ENCODE results near the gene TGM2. TPM values are rescaled to one million over a fixed set of nuclear protein-coding genes. Genes with fewer than 3 reads are reported as not detected.

The TGM2 gene
- total and polyA plus RNA-seq, 9 of the 15 experiments (the other 6 are each of a cell fraction or from before 2014, with no cell fraction given): 5.5 to 78.5 (median 37.6) TPM

- POLR2A ChIA-PET: interaction anchor here (0.6 to 3.4 kb wide), 6 partner anchors 8 to 622 kb away, joined by 3 to 14 read pairs (median 4); no protein-coding TSS in a partner anchor
These were observed 35.7 kb downstream of the TGM2 start for GRCh38 chr20:38129248-38129865.

GRCh38 chr20:38128691-38129090, 36.4 kb downstream of the TGM2 start:
- intact Hi-C loops (cut with micrococcal nuclease) (no loop called here), in situ Hi-C loops (cut with MboI) (no loop called here)
- Histone ChIP-seq H4K20me1 (replicated peaks; ENCODE audit: control insufficient read depth, insufficient read depth, low read length) (no peaks in the 10 kb centered on the region), H3K4me2 (ENCODE audit: insufficient read depth, low read length) (no peak overlapping the region), H3K9ac (ENCODE audit: insufficient read depth in 1 of 2, low read depth in 2 of 2, low read length in 2 of 2) (peak overlapping the region; percentile 22 to 63; a peak in 2 of 4 replicates), H3K27me3 (ENCODE audit: control insufficient read depth in 2 of 2, insufficient read depth in 2 of 2, low read length in 2 of 2) (no peaks in the 10 kb centered on the region), H3K9me3 (replicated peaks; ENCODE audit: control insufficient read depth, insufficient read depth, low read depth, low read length) (no peaks in the 10 kb centered on the region), H3K36me3 (ENCODE audit: control insufficient read depth, insufficient read depth, low read length) (peaks cover 29% of the 10 kb centered on the region; the same call in 2 of the 3 replicates), H3K9me1 (ENCODE audit: control insufficient read depth, insufficient read depth, low read length) (no peaks in the 10 kb centered on the region), H2AFZ (ENCODE audit: low read depth, low read length) (no peak overlapping the region), H3K27ac (ENCODE audit: extremely low read depth, low read depth, low read length) (no peak overlapping the region; the same call in 1 of the 3 replicates), H3K4me1 (replicated peaks in 1 of 2; ENCODE audit: control insufficient read depth in 2 of 2, insufficient read depth in 2 of 2, low read length in 2 of 2) (peaks cover 38 to 39% of the 10 kb centered on the region in 2 experiments), H3K79me2 (ENCODE audit: control insufficient read depth, insufficient read depth, low read length) (no peaks in the 10 kb centered on the region), H3K4me3 (no peak overlapping the region)
- CTCF ChIA-PET (ENCODE audit: low intra/inter-chr PET ratio): no interaction called here
- no peak for ATAC-seq
- POLR2A ChIA-PET: interaction anchor here (0.8 to 3.4 kb wide), 3 partner anchors 8 to 33 kb away, joined by 3 to 13 read pairs (median 3); no protein-coding TSS in a partner anchor
- TSS peak; percentile 54 for BruUV-seq (replicated peaks)
- no peak for FAIRE-seq
- 80% methylated on average over 2 of the region's 2 CpGs for WGBS (ENCODE audit: insufficient coverage, low coverage, missing lambda C conversion rate)
- no peak for DNase-seq (ENCODE audit: extremely low read depth in 1 of 4, low spot score in 3 of 4)
- no peak for TF ChIP-seq ZFP30 (CRISPR knock-in tag; IDR thresholded peaks at IDR 0.05; ENCODE audit: borderline replicate concordance)
- TF ChIP-seq ZBTB17 (CRISPR knock-in tag; IDR thresholded peaks at IDR 0.05): no peak
- TF ChIP-seq POLR3A (IDR thresholded peaks at IDR 0.05; ENCODE audit: borderline replicate concordance, extremely low read depth, insufficient read depth, insufficient read length): no peak
- TF ChIP-seq PCBP1 (IDR thresholded peaks at IDR 0.05; ENCODE audit: low read depth, low read length, poor library complexity, severe bottlenecking): no peak
- no peak for TF ChIP-seq FOXK1 (CRISPR knock-in tag; IDR thresholded peaks at IDR 0.05; ENCODE audit: borderline replicate concordance)
- no peak for TF ChIP-seq EZH2 (IDR thresholded peaks at IDR 0.05; ENCODE audit: borderline replicate concordance, low read depth, low read length)
- no peak for TF ChIP-seq COPS2 (conservative IDR thresholded peaks at IDR 0.05)
- no peak for TF ChIP-seq ZBTB34 (CRISPR knock-in tag; IDR thresholded peaks at IDR 0.05)

More at GRCh38 chr20:38129248-38129865, 35.7 kb downstream of the TGM2 start:
- ATAC-seq (peak; percentile 11; the same call in 2 of the 3 replicates), FAIRE-seq (no peak), DNase-seq (ENCODE audit: extremely low read depth in 1 of 4, low spot score in 3 of 4) (no peak)
- Histone ChIP-seq H2AFZ (ENCODE audit: low read depth, low read length) (no peak overlapping the region), H3K4me2 (ENCODE audit: insufficient read depth, low read length) (no peak overlapping the region), H3K36me3 (ENCODE audit: control insufficient read depth, insufficient read depth, low read length) (peaks cover 34% of the 10 kb centered on the region; the same call in 2 of the 3 replicates), H3K4me3 (no peak overlapping the region), H3K27me3 (ENCODE audit: control insufficient read depth in 2 of 2, insufficient read depth in 2 of 2, low read length in 2 of 2) (no peaks in the 10 kb centered on the region), H4K20me1 (replicated peaks; ENCODE audit: control insufficient read depth, insufficient read depth, low read length) (no peaks in the 10 kb centered on the region), H3K9ac (ENCODE audit: insufficient read depth in 1 of 2, low read depth in 2 of 2, low read length in 2 of 2) (peak overlapping the region; percentile 22 to 63; a peak in 3 of 4 replicates), H3K27ac (ENCODE audit: extremely low read depth, low read depth, low read length) (no peak overlapping the region), H3K79me2 (ENCODE audit: control insufficient read depth, insufficient read depth, low read length) (no peaks in the 10 kb centered on the region), H3K9me1 (ENCODE audit: control insufficient read depth, insufficient read depth, low read length) (no peaks in the 10 kb centered on the region), H3K9me3 (replicated peaks; ENCODE audit: control insufficient read depth, insufficient read depth, low read depth, low read length) (no peaks in the 10 kb centered on the region), H3K4me1 (replicated peaks in 1 of 2; ENCODE audit: control insufficient read depth in 2 of 2, insufficient read depth in 2 of 2, low read length in 2 of 2) (peaks cover 41 to 42% of the 10 kb centered on the region in 2 experiments)
- TF ChIP-seq CCNT2 (IDR thresholded peaks at IDR 0.05; ENCODE audit: borderline replicate concordance, extremely low read depth, insufficient read length, low read depth, low read length): no peak
- 0 out of 2 replicates have a peak, but pooled peaks have one; percentile 8 for TF ChIP-seq ZFX (CRISPR knock-in tag; IDR thresholded peaks at IDR 0.05)
- no peak for TF ChIP-seq SP1 (CRISPR knock-in tag; IDR thresholded peaks at IDR 0.05)
- TF ChIP-seq ZNF57 (CRISPR knock-in tag; IDR thresholded peaks at IDR 0.05): no peak
- TF ChIP-seq ZKSCAN1 (IDR thresholded peaks at IDR 0.05; ENCODE audit: low read depth, low read length): peak; percentile 98
- TF ChIP-seq ZFP30 (CRISPR knock-in tag; IDR thresholded peaks at IDR 0.05; ENCODE audit: borderline replicate concordance): no peak
- BruUV-seq (replicated peaks): no TSS peak
- CTCF ChIA-PET (ENCODE audit: low intra/inter-chr PET ratio): no interaction called here
- intact Hi-C loops (cut with micrococcal nuclease) (no loop called here), in situ Hi-C loops (cut with MboI) (no loop called here)
- WGBS (ENCODE audit: insufficient coverage, low coverage, missing lambda C conversion rate): 50% methylated on average over 5 of the region's 6 CpGs
